ENCODE results near the gene MLANA.

Gene MLANA

DNA sequence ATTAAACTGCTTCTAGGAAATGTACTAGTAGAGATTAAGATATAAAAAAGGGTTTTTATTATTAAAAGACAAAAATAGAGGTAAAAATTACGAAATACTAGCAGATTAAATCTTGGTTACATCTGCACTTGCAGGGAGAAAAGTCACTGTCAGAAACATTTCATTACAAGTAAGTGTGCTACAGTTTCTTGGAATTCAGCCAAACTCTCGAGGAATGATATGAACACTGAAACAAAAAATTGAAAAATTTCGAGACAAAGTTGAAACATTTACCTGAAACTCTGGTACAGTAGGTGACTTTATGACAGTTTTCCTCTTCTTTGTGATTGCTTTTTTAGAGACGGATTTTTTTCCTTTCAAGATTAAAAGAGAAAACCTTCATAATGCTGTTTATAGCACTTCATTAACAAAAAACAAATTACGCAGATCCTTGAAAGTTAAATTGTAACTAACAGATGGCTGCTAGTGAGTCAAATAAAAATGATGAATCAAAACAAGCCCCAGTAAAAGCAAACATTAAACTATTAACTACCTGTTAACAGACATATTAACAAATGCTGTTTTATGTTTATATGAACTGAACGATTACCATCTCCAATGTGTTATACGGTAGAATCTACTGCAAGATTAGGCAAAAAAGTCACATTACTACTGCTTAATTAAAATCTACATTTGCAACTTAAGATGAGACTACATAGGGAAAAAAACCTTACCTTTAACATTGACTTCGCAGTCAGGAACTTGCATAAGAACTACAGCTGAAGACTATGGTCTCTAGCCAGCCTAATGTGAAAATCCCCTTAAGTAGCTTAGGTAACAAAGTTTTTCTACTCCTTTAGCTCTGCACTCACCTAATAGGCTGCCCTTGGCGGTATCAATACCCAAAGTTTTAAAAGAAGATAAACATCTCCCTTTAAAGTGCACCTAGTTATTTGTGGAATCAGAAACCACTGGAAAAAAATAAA is 63.3 kb downstream of the MLANA start:
- no peak for TF ChIP-seq POLR2AphosphoS5 (IDR thresholded peaks at IDR 0.05; ENCODE audit: low read depth, low read length)
- TF ChIP-seq, protein P1, sequence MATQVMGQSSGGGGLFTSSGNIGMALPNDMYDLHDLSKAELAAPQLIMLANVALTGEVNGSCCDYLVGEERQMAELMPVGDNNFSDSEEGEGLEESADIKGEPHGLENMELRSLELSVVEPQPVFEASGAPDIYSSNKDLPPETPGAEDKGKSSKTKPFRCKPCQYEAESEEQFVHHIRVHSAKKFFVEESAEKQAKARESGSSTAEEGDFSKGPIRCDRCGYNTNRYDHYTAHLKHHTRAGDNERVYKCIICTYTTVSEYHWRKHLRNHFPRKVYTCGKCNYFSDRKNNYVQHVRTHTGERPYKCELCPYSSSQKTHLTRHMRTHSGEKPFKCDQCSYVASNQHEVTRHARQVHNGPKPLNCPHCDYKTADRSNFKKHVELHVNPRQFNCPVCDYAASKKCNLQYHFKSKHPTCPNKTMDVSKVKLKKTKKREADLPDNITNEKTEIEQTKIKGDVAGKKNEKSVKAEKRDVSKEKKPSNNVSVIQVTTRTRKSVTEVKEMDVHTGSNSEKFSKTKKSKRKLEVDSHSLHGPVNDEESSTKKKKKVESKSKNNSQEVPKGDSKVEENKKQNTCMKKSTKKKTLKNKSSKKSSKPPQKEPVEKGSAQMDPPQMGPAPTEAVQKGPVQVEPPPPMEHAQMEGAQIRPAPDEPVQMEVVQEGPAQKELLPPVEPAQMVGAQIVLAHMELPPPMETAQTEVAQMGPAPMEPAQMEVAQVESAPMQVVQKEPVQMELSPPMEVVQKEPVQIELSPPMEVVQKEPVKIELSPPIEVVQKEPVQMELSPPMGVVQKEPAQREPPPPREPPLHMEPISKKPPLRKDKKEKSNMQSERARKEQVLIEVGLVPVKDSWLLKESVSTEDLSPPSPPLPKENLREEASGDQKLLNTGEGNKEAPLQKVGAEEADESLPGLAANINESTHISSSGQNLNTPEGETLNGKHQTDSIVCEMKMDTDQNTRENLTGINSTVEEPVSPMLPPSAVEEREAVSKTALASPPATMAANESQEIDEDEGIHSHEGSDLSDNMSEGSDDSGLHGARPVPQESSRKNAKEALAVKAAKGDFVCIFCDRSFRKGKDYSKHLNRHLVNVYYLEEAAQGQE (IDR thresholded peaks at IDR 0.05; ENCODE audit: insufficient read depth in 1 of 2, low read depth in 2 of 2, low read length in 2 of 2), result no peak
- TF ChIP-seq FOXP2 (optimal IDR thresholded peaks at IDR 0.05; ENCODE audit: borderline replicate concordance, extremely low read depth, extremely low read length, insufficient read depth), result no peak
- TF ChIP-seq TAF1 (IDR thresholded peaks at IDR 0.05; ENCODE audit: borderline replicate concordance, insufficient read depth, low read length), result no peak
- no peak for TF ChIP-seq SIN3A (IDR thresholded peaks at IDR 0.05; ENCODE audit: borderline replicate concordance, insufficient read depth, low read length)

GRCh38 chr9:5957166-5957565 is 66.5 kb downstream of the MLANA start:
- no peak for TF ChIP-seq TAF1 (IDR thresholded peaks at IDR 0.05; ENCODE audit: borderline replicate concordance, insufficient read depth, low read length)
- no peak for TF ChIP-seq SIN3A (IDR thresholded peaks at IDR 0.05; ENCODE audit: borderline replicate concordance, insufficient read depth, low read length)
- TF ChIP-seq, protein P1 (IDR thresholded peaks at IDR 0.05; ENCODE audit: insufficient read depth in 1 of 2, low read depth in 2 of 2, low read length in 2 of 2), result no peak
- no peak for TF ChIP-seq FOXP2 (optimal IDR thresholded peaks at IDR 0.05; ENCODE audit: borderline replicate concordance, extremely low read depth, extremely low read length, insufficient read depth)
- no peak for TF ChIP-seq POLR2AphosphoS5 (IDR thresholded peaks at IDR 0.05; ENCODE audit: low read depth, low read length)

DNA sequence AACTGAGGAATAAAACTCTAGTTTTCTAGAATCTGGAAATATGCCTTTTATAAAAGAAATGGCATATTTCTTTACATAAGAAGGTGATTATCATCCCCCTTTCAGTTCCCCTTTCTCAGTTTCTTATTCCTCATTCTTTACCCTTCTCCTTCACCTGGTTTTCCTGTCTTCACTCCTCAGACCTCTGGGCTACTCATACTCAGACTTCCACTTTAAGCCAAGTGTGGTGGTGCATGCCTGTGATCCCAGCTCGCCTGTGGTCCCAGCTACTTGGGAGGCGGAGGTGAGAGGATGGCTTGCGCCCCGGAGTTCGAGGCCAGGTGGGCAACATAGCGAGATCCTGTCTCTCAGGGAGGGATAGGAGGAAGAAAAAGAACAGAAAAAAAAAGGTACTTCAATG is 67.6 kb downstream of the MLANA start:
- TF ChIP-seq POLR2AphosphoS5 (IDR thresholded peaks at IDR 0.05; ENCODE audit: low read depth, low read length), result no peak
- no peak for TF ChIP-seq FOXP2 (optimal IDR thresholded peaks at IDR 0.05; ENCODE audit: borderline replicate concordance, extremely low read depth, extremely low read length, insufficient read depth)
- TF ChIP-seq SIN3A (IDR thresholded peaks at IDR 0.05; ENCODE audit: borderline replicate concordance, insufficient read depth, low read length), result no peak
- no peak for TF ChIP-seq TAF1 (IDR thresholded peaks at IDR 0.05; ENCODE audit: borderline replicate concordance, insufficient read depth, low read length)
- TF ChIP-seq, protein P1 (IDR thresholded peaks at IDR 0.05; ENCODE audit: insufficient read depth in 1 of 2, low read depth in 2 of 2, low read length in 2 of 2), result no peak

Data from PFSK-1 (cell line).